Mammary epithelial cell (primary cell): Measurements from ENCODE around the gene DGCR2.

Experiments
- EZH2 ChIP-seq: IDR thresholded peaks from 2 replicates; pipeline ENCODE4 v1.6.1; 2012; ENCODE audit warnings: low read length, inconsistent platforms, borderline replicate concordance
- TF ChIP-seq, protein P1 (sequence below), 2 donors: IDR thresholded peaks in 1 of 2; conservative IDR thresholded peaks in 1 of 2; 2 replicates each; pipeline ENCODE4 v1.5.1; 2011 to 2012; ENCODE audit warnings: inconsistent platforms in 2 of 2, low read length in 2 of 2, mild to moderate bottlenecking in 2 of 2, control low read depth in 1 of 2, low read depth in 1 of 2; ENCODE audit not compliant: insufficient read depth in 1 of 2; ENCODE audit errors: extremely low read depth in 1 of 2

DNA sequence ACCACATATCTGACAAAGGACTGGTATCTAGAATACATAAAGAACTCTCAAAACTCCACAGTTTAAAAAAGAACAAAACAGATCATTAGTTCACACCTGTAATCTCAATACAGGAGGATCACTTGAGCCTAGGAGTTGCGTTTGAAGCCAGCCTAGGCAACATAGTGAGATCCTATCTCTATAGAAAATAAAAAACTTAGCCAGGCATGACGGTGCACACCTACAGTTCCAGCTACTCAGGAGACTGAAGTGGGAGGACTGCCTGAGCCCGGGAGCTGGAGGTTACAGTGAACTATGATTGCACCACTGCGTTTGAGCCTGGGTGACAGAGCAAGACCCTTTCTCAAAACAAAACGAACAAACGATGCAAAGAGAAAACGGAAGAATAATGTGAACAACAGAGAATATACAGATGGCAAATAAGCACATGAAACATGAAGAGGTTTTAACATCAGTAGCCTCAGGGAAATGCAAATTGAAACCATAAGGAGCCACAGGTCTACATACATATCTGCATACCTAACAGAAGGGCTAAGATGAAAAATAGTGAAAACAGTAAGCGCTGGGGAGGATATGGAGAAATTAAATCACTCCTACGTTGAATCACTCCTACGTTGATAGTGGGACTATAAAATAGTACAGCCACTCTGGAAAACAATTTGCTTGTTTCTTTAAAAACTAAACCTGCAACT is 70.7 kb downstream of the DGCR2 start:
- TF ChIP-seq, protein P1, sequence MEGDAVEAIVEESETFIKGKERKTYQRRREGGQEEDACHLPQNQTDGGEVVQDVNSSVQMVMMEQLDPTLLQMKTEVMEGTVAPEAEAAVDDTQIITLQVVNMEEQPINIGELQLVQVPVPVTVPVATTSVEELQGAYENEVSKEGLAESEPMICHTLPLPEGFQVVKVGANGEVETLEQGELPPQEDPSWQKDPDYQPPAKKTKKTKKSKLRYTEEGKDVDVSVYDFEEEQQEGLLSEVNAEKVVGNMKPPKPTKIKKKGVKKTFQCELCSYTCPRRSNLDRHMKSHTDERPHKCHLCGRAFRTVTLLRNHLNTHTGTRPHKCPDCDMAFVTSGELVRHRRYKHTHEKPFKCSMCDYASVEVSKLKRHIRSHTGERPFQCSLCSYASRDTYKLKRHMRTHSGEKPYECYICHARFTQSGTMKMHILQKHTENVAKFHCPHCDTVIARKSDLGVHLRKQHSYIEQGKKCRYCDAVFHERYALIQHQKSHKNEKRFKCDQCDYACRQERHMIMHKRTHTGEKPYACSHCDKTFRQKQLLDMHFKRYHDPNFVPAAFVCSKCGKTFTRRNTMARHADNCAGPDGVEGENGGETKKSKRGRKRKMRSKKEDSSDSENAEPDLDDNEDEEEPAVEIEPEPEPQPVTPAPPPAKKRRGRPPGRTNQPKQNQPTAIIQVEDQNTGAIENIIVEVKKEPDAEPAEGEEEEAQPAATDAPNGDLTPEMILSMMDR (conservative IDR thresholded peaks at IDR 0.05 in 1 of 2, IDR thresholded peaks at IDR 0.05 in 1 of 2; ENCODE audit: extremely low read depth in 1 of 2, insufficient read depth in 1 of 2, low read depth in 1 of 2, low read length in 2 of 2) = no peak
- no peak for TF ChIP-seq EZH2
